ENCODE measurements around the gene RAE1. TPM values are rescaled to one million over a fixed set of nuclear protein-coding genes. Genes with fewer than 3 reads are reported as not detected.

RAE1 gene
- total RNA-seq, 1 donor from 2014 or later, result 61.1 TPM

- peak; percentile 43 for DNase-seq (ENCODE audit: low read depth)
Measured at GRCh38 chr20:57399587-57400155, 48.6 kb downstream of the RAE1 start.

GRCh38 chr20:57400231-57400701 is 49.2 kb downstream of the RAE1 start:
- DNase-seq (ENCODE audit: low read depth), result no peak

GRCh38 chr20:57400821-57401564 is 49.9 kb downstream of the RAE1 start:
- DNase-seq (ENCODE audit: low read depth), result no peak

- DNase-seq (ENCODE audit: low read depth), result no peak
Measured at GRCh38 chr20:57401565-57401918, 50.5 kb downstream of the RAE1 start.

- no peak for DNase-seq (ENCODE audit: low read depth)
Measured at GRCh38 chr20:57402206-57403125, 51.4 kb downstream of the RAE1 start.

GRCh38 chr20:57403216-57403615 is 52.2 kb downstream of the RAE1 start:
- no peak for DNase-seq (ENCODE audit: low read depth)

GRCh38 chr20:57404006-57404405 is 53.0 kb downstream of the RAE1 start:
- no peak for DNase-seq (ENCODE audit: low read depth)

- no peak for DNase-seq (ENCODE audit: low read depth)
Measured at GRCh38 chr20:57404419-57405072, 53.5 kb downstream of the RAE1 start.

- no peak for DNase-seq (ENCODE audit: low read depth)
Measured at GRCh38 chr20:57405236-57406016, 54.4 kb downstream of the RAE1 start.

GRCh38 chr20:57407541-57407956 is 56.5 kb downstream of the RAE1 start:
- DNase-seq (ENCODE audit: low read depth), result no peak

- DNase-seq (ENCODE audit: low read depth), result no peak
Measured at GRCh38 chr20:57408131-57408530, 57.1 kb downstream of the RAE1 start.

GRCh38 chr20:57408536-57409233 is 57.6 kb downstream of the RAE1 start:
- DNase-seq (ENCODE audit: low read depth), result no peak

- DNase-seq (ENCODE audit: low read depth), result no peak
Measured at GRCh38 chr20:57409316-57409671, 58.2 kb downstream of the RAE1 start.

GRCh38 chr20:57409672-57410397 is 58.8 kb downstream of the RAE1 start:
- no peak for DNase-seq (ENCODE audit: low read depth)

- no peak for DNase-seq (ENCODE audit: low read depth)
Measured at GRCh38 chr20:57410398-57410920, 59.4 kb downstream of the RAE1 start.

- no peak for DNase-seq (ENCODE audit: low read depth)
Measured at GRCh38 chr20:57410924-57411323, 59.9 kb downstream of the RAE1 start.

GRCh38 chr20:57411406-57412283 is 60.6 kb downstream of the RAE1 start:
- no peak for DNase-seq (ENCODE audit: low read depth)

GRCh38 chr20:57412347-57413029 is 61.4 kb downstream of the RAE1 start:
- no peak for DNase-seq (ENCODE audit: low read depth)

Measured in renal cortical epithelial cell (primary cell).